Vagina (tissue), 2 donors: ENCODE measurements around the gene HIGD2A. TPM values are rescaled to one million over a fixed set of nuclear protein-coding genes. Genes with fewer than 3 reads are reported as not detected.

Experiments used
- DNase-seq, 2 donors: peaks; one replicate each; pipeline ENCODE4 v3.0.0-alpha.2; 2017; ENCODE audit errors: extremely low spot score in 2 of 2
- H3K27ac ChIP-seq: fragments of 200-600 bp; sonication (generic); one replicate; pipeline ENCODE4 v1.5.1; 2019
- H3K27me3 ChIP-seq: fragments of 200-600 bp; sonication (generic); one replicate; pipeline ENCODE4 v1.5.1; 2019
- H3K36me3 ChIP-seq, 2 donors: fragments of 200-600 bp; sonication (generic); one replicate each; pipeline ENCODE4 v1.5.1; 2017 to 2019
- H3K4me1 ChIP-seq: fragments of 200-600 bp; sonication (generic); one replicate; pipeline ENCODE4 v1.5.1; 2019
- H3K4me3 ChIP-seq, 2 donors: fragments of 200-600 bp; sonication (generic); 1 replicate in 1 of 2; 2 replicates in 1 of 2; pipeline ENCODE4 v1.5.1; 2016 to 2019
- H3K9me3 ChIP-seq: fragments of 200-600 bp; sonication (generic); one replicate; pipeline ENCODE4 v1.5.1; 2019
- POLR2A ChIP-seq, 2 donors: fragments of 450-650 bp; IDR thresholded peaks; one replicate each; pipeline ENCODE4 v1.6.1; 2017; ENCODE audit warnings: antibody characterized with exemption in 2 of 2, mild to moderate bottlenecking in 2 of 2, moderate library complexity in 2 of 2
- POLR2AphosphoS5 ChIP-seq, 2 donors: sonication (generic); formaldehyde crosslinking; IDR thresholded peaks; one replicate each; pipeline ENCODE4 v1.9.0; 2017; ENCODE audit warnings: antibody characterized with exemption in 2 of 2, mild to moderate bottlenecking in 2 of 2, low read depth in 1 of 2; ENCODE audit not compliant: insufficient read depth in 1 of 2
- intact Hi-C: fragments of 100-400 bp; cut with DNase I; formaldehyde crosslinking; loops from one replicate; pipeline ENCODE4 v1.15.1; 2023
- total RNA-seq: library from RNA; depleted of rRNA; stranded (reverse); fragments of >200 nt; gene quantifications from one replicate; pipeline ENCODE4 v1.2.3, GENCODE V29; 2016
- TF ChIP-seq, protein P1 (sequence below), 3 experiments: fragments of 450-650 bp in 2 of 3; fragments of 200-600 bp in 1 of 3; sonication (generic) in 1 of 3; IDR thresholded peaks; one replicate each; pipeline ENCODE4 v1.5.1; 2017 to 2019; ENCODE audit warnings: antibody characterized with exemption in 3 of 3, mild to moderate bottlenecking in 2 of 3, moderate library complexity in 2 of 3

The HIGD2A gene
- total RNA-seq, 1 donor from 2014 or later = 124 TPM

DNA sequence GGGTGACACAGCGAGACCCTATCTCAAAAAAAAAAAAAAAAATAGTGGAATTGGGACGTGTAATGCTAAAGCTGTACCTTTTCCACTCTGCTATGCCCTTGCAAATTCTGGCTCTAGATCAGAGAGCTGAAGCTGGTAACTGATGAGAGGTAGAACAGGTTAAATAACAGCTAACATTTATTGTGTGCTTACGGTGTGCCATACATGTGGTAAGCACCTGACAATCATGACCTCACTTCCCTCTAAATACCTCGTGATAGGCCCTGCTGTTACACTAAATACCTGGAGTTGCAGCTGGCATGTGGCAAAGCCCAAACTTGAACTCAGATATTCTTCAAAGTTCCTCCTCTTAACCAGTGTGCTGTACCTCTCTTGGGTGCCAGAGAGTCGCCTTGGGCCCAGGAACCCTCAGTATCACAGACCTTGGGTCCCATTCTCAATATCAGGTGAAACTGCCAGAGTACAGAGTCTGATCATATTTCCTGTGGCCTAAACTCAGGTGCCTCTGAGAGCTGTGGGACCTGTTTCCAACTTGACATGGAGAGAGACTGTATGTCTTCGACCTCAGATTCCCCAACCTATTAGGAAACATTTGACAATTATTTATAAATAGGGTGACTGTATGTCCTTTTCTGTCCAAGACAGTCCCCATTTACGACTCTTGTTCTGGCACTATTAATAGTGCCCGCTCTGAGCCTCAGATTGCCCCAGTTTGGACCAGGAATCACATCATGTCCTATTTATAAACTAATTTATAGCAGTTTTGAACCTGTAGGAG is 18.4 kb upstream of the HIGD2A start:
- intact Hi-C loops = no loop called here
- H3K36me3 ChIP-seq = peaks cover 0 to 27% of the 10 kb centered on the region in 2 donors

DNA sequence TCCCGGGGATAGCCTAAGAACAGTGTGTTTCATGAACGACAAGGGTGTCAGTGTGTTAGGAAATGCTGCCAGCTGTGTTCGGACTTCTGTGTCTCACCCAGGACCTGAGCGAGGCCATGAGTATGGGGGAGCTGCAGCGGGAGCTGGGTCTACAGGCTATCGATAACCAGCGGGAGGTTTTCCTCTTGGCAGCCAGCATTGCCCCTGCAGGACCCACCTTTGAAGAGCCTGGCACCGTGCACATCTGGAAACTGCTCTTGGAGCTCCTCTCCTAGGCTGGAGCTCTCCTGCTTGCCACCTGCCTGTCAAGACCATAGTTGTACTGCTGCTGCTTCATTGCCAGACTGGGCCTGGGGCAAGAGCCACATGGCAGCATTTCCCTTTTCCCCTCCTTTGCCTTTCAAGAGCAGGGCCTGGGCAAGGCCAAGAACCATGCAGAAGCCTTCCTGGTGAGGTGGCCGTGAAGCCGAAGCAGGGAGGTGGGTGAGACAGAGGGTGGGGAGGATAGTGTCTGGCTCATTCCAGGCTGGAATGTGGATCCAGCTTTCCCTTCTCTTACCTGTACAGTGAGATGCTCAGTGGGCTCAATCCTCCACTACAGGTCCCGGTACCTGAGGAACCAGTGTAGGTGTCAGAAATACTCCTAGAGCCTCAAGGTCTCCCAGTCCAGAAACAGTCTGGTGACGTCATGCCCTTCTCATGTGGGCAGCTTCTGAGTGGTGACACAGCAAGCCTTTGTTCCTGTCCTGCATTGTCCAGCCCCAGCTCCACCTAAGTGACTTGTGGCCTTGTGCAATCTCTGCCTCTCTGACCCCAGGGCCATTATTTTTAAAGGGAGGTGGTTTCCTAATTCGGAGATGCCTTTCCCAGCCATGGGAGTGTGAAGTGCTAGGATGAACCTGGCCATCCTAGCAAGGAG is 16.7 kb upstream of the HIGD2A start:
- no peaks in the 10 kb centered on the region for H3K4me1 ChIP-seq
- H3K27ac ChIP-seq = no peak overlapping the region
- TF ChIP-seq POLR2AphosphoS5 (IDR thresholded peaks at IDR 0.05; ENCODE audit: insufficient read depth in 1 of 2, low read depth in 1 of 2) (no peak), POLR2A (IDR thresholded peaks at IDR 0.05) (no peak)
- TF ChIP-seq, protein P1, sequence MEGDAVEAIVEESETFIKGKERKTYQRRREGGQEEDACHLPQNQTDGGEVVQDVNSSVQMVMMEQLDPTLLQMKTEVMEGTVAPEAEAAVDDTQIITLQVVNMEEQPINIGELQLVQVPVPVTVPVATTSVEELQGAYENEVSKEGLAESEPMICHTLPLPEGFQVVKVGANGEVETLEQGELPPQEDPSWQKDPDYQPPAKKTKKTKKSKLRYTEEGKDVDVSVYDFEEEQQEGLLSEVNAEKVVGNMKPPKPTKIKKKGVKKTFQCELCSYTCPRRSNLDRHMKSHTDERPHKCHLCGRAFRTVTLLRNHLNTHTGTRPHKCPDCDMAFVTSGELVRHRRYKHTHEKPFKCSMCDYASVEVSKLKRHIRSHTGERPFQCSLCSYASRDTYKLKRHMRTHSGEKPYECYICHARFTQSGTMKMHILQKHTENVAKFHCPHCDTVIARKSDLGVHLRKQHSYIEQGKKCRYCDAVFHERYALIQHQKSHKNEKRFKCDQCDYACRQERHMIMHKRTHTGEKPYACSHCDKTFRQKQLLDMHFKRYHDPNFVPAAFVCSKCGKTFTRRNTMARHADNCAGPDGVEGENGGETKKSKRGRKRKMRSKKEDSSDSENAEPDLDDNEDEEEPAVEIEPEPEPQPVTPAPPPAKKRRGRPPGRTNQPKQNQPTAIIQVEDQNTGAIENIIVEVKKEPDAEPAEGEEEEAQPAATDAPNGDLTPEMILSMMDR (IDR thresholded peaks at IDR 0.05) = no peak
- H3K4me3 ChIP-seq = no peak overlapping the region
- no peak for DNase-seq
- no peaks in the 10 kb centered on the region for H3K27me3 ChIP-seq
- no peaks in the 10 kb centered on the region for H3K9me3 ChIP-seq
- peaks cover 0 to 27% of the 10 kb centered on the region in 2 donors for H3K36me3 ChIP-seq
- intact Hi-C loops = no loop called here

More for the DNA sequence above, 18.4 kb upstream of the HIGD2A start:
- Histone ChIP-seq H3K4me1 (peaks cover 8% of the 10 kb centered on the region), H3K27ac (no peak overlapping the region), H3K9me3 (no peaks in the 10 kb centered on the region), H3K27me3 (no peaks in the 10 kb centered on the region), H3K4me3 (no peak overlapping the region)
- TF ChIP-seq POLR2A (IDR thresholded peaks at IDR 0.05) = no peak
- TF ChIP-seq, protein P1 (IDR thresholded peaks at IDR 0.05) = no peak
- no peak for TF ChIP-seq POLR2AphosphoS5 (IDR thresholded peaks at IDR 0.05; ENCODE audit: insufficient read depth in 1 of 2, low read depth in 1 of 2)
- DNase-seq = no peak

DNA sequence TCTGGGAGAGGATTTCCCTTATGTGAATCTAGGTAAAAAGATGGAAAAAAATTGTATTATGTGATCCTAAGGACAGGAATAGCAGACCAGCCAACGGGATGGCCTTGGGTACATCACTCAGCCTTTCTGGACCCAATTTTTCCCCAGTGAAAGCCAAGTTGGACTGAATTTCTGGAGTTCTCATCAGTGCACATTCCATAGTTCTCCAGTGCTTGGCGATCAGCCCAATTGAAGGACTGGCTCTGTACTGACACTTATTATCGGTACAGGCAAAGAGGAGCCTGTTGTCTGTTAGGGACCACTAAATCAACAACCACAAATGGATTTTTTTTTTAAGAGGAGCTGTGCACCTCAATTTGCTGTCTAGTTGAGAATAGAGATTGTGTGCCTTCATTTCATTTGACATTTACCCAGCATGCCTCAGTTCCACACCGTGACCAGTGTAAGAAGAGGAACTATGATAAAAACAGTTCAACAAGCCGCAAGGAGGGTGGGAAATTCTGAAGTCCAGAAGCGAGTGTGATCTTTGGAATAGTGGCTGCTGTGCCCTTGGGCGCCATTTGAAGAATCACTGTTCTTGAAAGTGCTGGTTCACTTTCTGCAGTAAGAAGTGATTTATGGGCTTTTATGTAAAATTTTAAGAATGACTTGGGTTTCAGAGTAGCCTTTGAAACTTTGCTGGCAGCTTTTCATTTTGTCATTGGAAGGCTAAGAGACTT is 15.3 kb upstream of the HIGD2A start:
- Histone ChIP-seq H3K36me3 (peaks cover 0 to 20% of the 10 kb centered on the region in 2 donors), H3K9me3 (no peaks in the 10 kb centered on the region), H3K4me1 (no peaks in the 10 kb centered on the region), H3K27me3 (no peaks in the 10 kb centered on the region), H3K27ac (no peak overlapping the region), H3K4me3 (no peak overlapping the region)
- no peak for DNase-seq
- intact Hi-C loops = no loop called here
- TF ChIP-seq POLR2A (IDR thresholded peaks at IDR 0.05) (no peak), POLR2AphosphoS5 (IDR thresholded peaks at IDR 0.05; ENCODE audit: insufficient read depth in 1 of 2, low read depth in 1 of 2) (no peak)
- TF ChIP-seq, protein P1 (IDR thresholded peaks at IDR 0.05) = no peak

DNA sequence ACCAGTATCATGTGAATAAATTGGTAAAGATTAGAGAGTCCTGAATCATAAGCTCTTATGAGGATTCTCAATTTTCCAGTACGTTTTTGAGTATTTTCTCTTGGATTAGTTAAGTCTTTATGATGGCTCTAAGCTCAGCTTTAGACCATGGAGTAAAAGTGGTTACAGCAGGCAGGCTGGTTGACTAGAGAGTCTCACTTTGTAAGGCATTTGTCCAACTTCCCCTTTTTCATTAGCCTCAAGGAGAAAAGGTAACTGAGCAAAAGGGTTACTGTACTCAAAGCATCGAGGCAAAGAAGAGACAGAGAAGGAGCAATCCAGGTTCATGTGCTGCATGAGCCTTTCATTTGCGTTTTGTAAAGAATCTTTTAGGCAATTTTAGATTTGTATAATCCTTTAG is 8.7 kb upstream of the HIGD2A start:
- intact Hi-C loops = no loop called here
- no peaks in the 10 kb centered on the region for H3K27me3 ChIP-seq
- no peak overlapping the region for H3K4me3 ChIP-seq
- TF ChIP-seq, protein P1 (IDR thresholded peaks at IDR 0.05) = no peak
- no peak for TF ChIP-seq POLR2AphosphoS5 (IDR thresholded peaks at IDR 0.05; ENCODE audit: insufficient read depth in 1 of 2, low read depth in 1 of 2)
- TF ChIP-seq POLR2A (IDR thresholded peaks at IDR 0.05) = no peak
- H3K36me3 ChIP-seq = peaks cover 0 to 30% of the 10 kb centered on the region in 2 donors
- DNase-seq = no peak
- H3K4me1 ChIP-seq = no peaks in the 10 kb centered on the region
- H3K27ac ChIP-seq = no peak overlapping the region
- H3K9me3 ChIP-seq = no peaks in the 10 kb centered on the region
